GM19099 (cell line): Measurements from ENCODE around the gene SLC44A3.

Experiments
- POLR2A ChIP-seq: IDR thresholded peaks from 3 replicates; pipeline ENCODE4 v1.6.1; 2011; ENCODE audit warnings: low read depth; ENCODE audit not compliant: insufficient read length; ENCODE audit errors: extremely low read depth

Gene SLC44A3

DNA sequence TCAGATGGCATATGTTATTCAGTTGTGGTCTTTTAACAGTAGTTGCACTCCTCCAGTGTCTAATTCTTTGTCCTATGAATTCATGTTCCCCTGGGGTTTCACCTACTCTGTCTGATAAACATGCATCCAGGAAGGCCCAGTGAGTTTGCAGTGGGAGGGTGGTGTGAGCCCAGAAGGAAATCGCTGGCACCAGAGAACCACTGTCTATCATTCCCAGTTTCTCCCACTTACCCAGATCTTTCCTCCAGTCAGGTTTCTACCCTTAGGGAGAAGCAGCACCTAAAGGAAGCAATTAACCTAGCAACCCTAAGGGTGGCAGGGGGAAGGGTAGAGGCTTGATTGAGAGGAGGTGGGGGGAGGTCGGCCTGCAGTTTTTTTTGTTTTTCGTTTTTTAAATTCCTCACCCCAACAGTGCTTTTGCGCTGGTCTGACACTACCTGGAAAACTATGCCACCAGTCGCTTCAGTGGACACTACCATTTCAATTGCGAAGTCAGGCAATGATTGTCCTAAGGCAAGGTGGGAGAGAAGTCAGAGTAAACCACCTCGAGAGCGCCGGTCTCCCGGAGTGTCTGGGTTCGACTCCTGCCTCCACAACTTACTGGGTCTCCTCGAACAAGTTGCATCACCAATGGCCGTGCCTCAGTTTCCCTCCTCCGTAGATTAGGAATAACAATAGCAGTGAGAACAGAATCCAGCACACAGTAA lies 766 bp upstream of the SLC44A3 start:
- no peak for TF ChIP-seq POLR2A

DNA sequence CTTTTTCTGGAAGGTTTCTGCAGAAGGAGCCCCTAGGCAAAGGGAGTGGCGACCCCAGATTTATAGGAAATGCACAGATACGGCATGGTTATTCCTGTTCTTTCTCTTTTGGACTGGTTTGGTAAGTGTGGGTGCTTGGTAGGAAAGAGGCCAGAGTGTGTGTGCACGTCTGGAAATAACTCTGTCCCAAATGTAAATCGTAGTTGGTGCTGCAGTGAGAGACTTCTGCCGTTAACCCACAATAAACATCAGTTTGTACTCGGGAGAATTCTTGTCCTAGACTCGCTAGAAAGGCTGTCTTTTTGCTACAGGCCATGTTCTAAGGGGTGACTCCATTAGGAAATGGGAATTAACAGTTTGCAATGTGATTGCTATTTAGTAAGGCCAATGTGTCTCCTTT lies 779 bp downstream of the SLC44A3 start:
- no peak for TF ChIP-seq POLR2A

DNA sequence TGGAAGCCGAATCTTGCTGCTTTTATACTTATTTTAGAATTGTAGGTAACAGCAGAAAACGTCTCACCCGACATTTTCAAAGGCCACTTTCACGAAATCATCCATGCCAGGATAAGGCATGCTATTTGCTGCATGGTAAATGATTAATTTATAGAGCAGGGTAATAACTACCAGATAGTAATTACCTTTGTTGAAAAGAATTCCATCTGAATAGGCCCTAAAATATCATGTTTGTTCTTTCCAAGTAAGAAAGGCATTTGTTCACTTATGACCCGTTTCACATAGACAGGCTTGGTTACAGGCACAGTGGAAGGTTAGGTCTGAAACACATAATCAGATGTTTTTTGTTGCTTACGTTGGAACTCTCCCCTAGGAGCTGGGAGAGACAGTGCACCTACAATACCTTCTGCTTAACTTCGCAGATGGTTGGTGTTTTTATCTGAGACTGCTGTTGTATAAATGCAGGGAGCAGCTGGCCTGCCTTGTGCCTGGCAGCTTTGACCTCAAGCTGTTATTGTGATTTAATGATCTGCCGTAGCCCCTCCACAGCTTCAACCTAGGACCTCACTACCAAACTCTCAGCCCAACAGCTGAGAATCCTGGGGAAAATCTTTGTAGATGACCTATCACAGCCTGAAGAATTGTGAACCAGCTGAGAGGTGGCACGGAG lies 1.6 kb downstream of the SLC44A3 start:
- TF ChIP-seq POLR2A: no peak

DNA sequence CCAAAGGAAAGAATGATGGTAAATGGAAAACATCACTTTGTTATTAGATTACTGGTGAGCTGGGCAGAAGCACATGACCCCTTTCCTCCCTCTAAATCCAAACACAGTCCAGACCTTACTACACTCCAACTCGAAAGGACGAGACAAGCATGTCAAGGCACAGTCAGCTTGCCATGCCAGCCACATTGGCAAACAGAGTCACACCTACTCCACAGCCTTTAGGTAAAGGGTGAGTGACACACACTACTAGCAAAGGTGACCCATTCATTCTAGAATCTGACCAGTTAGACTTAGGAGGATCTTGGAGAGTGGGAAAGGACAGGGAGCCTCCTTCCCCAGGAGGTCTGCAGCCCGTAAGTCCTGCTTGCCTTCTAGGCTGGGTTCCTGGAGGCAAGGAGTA lies 3.0 kb downstream of the SLC44A3 start:
- no peak for TF ChIP-seq POLR2A

DNA sequence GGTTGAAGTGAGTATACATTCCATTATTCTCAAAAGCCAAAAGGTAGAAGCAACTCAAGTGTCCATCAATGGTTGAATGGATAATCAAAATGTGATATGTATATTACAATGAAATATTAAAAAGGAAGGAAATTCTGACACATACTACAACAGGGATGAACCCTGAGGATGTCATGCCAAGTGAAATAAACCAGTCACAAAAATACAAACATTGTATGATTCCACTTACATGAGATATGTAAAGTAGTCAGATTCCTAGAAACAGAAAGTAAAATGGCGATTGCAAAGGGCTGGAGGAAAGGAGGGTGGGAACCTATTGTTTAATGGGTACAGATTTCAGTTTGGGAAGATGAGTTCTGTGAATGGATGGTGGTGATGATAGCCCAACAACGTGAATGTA lies 5.8 kb downstream of the SLC44A3 start:
- no peak for TF ChIP-seq POLR2A

DNA sequence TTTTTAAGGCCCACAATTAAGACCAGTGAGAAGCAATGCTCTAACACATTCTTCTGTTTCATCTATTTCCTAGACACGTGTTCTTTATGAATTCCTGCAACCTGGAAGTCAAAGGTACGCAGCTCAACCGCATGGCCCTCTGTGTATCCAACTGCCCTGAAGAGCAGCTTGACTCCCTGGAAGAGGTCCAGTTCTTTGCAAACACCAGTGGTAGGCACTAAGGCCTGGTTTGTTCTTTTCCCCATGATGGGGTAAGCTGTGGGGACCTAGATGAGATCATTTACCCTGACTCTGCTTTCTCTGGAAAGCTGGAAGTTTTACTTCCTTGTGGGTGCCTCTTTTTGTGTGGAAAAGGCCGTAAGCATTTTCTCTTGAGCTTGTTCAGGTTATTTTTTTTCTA lies 7.3 kb downstream of the SLC44A3 start:
- TF ChIP-seq POLR2A: no peak

DNA sequence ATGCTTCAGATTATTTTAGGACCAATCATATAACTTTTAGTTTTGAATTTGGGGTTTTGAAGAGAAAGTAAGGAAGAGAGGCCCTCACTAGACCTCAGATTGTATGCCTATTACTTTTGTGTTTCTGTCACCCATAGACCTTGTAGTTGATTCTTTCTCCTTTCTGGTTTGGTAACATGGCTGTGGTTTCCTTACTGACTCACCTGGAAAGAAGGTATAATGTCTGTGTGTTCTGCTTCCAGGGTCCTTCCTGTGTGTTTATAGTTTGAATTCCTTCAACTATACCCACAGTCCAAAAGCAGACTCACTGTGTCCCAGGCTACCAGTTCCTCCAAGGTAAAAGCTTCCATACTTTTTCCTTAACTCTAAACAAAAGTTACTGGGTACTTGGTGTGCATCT lies 8.1 kb downstream of the SLC44A3 start:
- no peak for TF ChIP-seq POLR2A

DNA sequence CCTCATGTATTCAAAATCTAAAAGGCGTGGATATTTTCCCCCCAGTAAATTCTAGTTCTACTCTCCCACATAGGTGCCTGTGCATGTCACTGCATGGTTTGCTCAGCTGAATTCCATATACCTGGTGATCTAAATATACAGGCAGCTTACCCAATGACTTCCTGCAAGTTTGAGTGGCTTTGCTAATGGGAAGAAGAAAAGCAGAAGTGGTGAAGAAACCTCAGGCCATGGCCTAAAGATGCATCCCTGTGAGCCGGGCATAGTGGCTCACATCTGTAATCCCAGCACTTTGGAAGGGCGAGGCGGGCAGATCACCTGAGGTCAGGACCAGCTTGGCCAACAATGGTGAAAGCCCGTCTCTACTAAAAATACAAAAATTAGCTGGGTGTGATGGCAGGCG lies 11.5 kb downstream of the SLC44A3 start:
- TF ChIP-seq POLR2A: no peak

DNA sequence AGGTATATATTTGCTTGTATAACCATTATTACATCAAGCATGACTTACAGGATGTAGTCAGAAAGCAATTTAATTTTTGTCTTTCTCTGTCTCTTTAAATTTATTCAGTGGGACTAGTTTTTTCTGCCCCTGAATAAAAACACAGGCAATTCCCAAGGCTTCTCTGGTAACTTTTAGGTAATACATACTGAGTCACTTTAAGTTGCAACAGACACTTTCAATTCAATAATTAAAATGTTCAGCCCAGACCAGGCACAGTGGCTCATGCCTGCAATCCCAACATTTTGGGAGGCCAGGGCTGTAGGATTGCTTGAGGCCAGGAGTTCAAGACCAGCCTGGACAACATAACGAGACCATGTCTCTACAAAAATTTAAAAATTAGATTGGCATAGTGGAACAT lies 12.3 kb downstream of the SLC44A3 start:
- TF ChIP-seq POLR2A: no peak

DNA sequence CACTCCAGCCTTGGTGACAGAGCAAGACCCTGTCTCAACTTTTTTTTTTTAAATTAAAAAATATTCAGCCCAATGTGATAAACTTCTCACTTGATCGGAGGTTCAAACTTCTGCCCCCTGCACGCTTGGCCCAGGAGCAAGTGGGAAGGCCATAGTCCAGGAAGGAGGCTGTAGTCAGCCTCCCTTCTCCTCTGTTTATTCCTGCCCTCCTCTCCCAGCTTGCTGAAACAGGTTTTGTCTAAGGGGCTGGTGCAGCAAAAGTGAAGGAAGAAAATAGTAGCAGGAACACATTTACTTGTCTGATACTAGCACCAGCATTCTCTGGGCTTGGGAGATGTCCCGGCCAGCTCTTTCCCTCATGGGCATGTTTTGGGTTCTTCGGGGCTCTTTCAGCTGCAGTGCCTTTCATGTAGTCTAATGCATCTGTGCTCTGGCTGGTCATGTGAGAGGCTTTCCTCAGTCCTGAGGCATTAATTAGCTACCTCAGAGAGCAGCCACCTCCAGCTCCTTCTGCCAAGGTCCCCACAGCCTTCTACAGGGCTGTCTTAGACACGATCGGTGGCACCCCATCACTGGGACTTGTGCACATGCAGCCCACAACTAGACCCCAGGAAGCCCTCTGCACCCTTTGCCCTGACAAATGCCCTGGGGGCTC lies 12.9 kb downstream of the SLC44A3 start:
- TF ChIP-seq POLR2A: no peak

DNA sequence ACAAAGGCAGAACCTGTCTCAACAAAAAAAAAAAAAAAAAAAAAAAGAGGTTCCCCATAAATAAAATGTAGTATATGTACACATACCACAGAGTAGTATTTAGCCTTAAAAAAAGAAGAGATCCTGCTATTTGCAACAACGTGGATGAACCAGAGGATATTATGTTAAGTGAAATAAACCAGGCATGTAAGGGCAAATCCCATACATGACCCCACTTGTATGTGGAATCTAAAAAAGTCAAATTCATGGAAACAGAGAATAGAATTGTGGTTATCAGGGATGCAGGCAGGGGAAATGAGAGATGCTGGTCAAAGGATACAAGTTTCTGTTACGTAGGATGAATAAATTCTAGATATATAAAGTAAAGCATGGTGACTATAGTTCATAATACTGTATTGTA lies 16.7 kb downstream of the SLC44A3 start:
- no peak for TF ChIP-seq POLR2A

DNA sequence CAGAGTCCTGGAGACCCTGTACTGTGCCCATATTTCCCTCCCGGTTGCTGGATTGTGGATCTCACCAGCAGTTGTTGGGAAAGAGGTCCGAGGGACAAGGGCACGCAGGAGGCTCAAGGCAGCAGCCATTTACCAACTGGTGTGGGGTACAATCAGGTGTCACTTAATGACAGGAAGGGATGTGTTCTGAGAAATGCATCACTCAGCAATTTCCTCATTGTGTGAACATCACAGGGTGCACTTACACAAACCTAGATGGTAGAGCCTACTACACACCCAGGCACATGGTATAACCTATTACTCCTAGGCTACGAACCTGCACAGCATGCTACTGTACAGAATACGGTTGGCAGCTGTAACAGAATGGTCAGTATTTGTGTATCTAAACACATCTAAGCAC lies 20.7 kb downstream of the SLC44A3 start:
- no peak for TF ChIP-seq POLR2A

DNA sequence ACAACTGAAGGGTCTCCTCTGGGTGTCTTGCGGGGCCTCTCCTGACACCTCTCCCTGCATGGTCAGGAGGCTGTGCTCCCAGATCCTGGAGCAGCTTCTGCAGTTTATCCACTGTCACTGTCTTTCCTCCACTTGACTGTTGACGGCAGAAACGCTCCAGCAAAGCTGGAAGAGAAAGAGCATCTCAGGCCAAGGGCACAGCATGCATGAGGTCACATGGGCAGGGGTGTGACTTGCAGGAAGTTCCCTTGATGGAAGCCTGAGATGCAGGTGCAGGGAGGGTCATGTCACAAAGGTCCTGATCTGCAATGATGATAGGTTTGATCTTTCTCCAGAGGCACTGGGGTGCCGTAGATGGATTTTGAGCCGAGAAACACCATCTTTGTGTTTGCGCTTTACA lies 23.3 kb downstream of the SLC44A3 start:
- TF ChIP-seq POLR2A: no peak

DNA sequence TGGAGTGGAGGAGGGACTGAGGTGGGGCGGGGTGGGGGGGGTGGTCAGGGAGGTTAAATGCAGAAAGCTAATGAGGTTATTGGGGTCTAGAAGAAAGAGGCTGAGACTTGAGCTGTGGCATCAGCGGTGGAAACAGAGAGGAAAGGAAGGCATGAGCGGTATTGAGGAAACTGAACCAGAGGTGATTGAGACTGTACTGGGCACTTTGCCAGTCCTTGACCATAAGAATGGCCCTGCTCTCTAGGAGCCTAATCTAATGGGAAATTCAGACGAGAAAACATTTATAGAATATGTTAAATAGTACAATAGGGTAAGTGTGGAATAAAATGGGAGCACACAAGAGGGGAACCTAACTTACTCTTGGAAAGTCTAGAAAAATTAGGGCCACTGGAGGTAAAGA lies 23.7 kb downstream of the SLC44A3 start:
- TF ChIP-seq POLR2A: no peak

DNA sequence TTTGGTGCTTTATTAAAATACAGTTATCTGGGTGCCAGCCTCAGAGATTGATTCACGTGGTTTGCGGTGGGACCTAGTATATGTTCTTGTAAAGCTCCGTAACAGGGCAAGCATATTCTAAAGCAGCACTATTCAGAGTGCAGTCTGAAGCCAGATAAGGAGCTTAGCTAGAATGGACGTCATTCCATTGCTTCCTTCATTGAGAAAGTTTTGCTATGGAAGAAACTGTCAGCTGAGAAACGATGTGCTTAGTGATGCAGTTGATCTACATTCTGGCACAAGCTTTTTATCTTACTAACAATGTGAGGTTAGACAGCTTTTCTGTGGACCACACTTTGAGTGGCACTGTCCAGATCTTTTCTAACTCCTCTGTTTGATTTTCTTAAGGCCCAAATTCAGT lies 26.2 kb downstream of the SLC44A3 start:
- no peak for TF ChIP-seq POLR2A

DNA sequence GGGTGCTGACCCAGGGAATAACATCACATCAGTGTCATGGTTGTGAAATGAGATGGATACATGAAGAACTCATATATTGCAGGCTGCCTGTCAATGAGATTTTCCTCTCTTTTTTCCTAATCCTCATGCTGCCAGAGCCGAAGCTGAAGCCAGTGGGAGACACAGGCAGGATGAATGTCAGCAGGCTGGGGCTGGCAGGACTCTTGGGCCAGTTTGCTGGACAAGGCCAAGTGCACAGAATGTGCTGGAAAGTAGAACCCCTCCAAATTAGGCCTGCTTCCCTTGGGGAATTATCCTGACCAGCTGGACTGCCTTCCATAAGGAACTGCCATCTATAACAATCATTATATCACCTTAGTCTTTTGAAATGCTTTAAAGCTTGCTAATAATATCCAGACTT lies 31.4 kb downstream of the SLC44A3 start:
- no peak for TF ChIP-seq POLR2A
